GM21381 (cell line): ENCODE data around the gene IQCC.

ENCODE experiments used
- ATAC-seq: cut with Tn5 transposase; IDR thresholded peaks from one replicate; pipeline ENCODE4 v1.9.1; 2021; ENCODE audit warnings: mild to moderate bottlenecking, moderate library complexity; ENCODE audit not compliant: unreplicated experiment

Gene IQCC

GRCh38 chr1:32195531-32195930, 9.9 kb upstream of the IQCC start:
- no peak for ATAC-seq

- no peak for ATAC-seq
Observed at GRCh38 chr1:32195972-32196823, 9.3 kb upstream of the IQCC start.

GRCh38 chr1:32197074-32197473, 8.4 kb upstream of the IQCC start:
- no peak for ATAC-seq

GRCh38 chr1:32197837-32198236, 7.6 kb upstream of the IQCC start:
- no peak for ATAC-seq

- ATAC-seq: no peak
Observed at GRCh38 chr1:32198237-32199042, 7.0 kb upstream of the IQCC start.

- ATAC-seq: no peak
Observed at GRCh38 chr1:32199043-32199716, 6.3 kb upstream of the IQCC start.

GRCh38 chr1:32199717-32200072, 5.8 kb upstream of the IQCC start:
- ATAC-seq: no peak

- ATAC-seq: no peak
Observed at GRCh38 chr1:32200226-32201010, 5.1 kb upstream of the IQCC start, which contains the start of gene CCDC28B. Gene CCDC28B (plus strand): TSS chr1:32200595. CDS start chr1:32201936, 1,341 bp downstream.

GRCh38 chr1:32201011-32201855, 4.2 kb upstream of the IQCC start:
- no peak for ATAC-seq

- no peak for ATAC-seq
Observed at GRCh38 chr1:32204943-32205361, 519 bp upstream of the IQCC start.

- ATAC-seq: no peak
Observed at GRCh38 chr1:32208469-32208868, 3.0 kb downstream of the IQCC start.

GRCh38 chr1:32208891-32209328, 3.4 kb downstream of the IQCC start, which contains the start of gene DCDC2B:
Gene DCDC2B (plus strand): TSS chr1:32209089. CDS start chr1:32209094, 5 bp downstream.
- ATAC-seq: no peak

- no peak for ATAC-seq
Observed at GRCh38 chr1:32215629-32216480, 10.4 kb downstream of the IQCC start.

- ATAC-seq: no peak
Observed at GRCh38 chr1:32216566-32216965, 11.1 kb downstream of the IQCC start.

- no peak for ATAC-seq
Observed at GRCh38 chr1:32219022-32219421, 13.6 kb downstream of the IQCC start.

GRCh38 chr1:32220746-32221580, 15.5 kb downstream of the IQCC start:
- ATAC-seq: no peak

- ATAC-seq: no peak
Observed at GRCh38 chr1:32221581-32221979, 16.1 kb downstream of the IQCC start.
